K562 (cell line): ENCODE results near the gene CFAP251. TPM values are rescaled to one million over a fixed set of nuclear protein-coding genes. Genes with fewer than 3 reads are reported as not detected.
A peak's percentile ranks its signal among the peaks of the same experiment; 100 is the strongest.

ENCODE experiments used
- ATAC-seq: fragments of 200-7000 bp; cut with Tn5 transposase; 3 replicates; pipeline ENCODE4 v1.9.1; 2020; ENCODE audit warnings: moderate library complexity
- BruUV-seq: library from RNA; stranded (reverse); fragments of 400-500 nt; replicated peaks from 2 replicates; lab custom pipeline; 2021; lab: Mats Ljungman, UMichigan
- CTCF ChIA-PET: fragments of 300-600 bp; formaldehyde crosslinking; extraction: SDS; loops from one replicate; lab custom pipeline; 2021; ENCODE audit warnings: low intra/inter-chr PET ratio; lab: Yijun Ruan, JAX
- POLR2A ChIA-PET: fragments of 300-600, 350-650 bp; sonication (Branson Sonifier 250); formaldehyde crosslinking; extraction: SDS; loops from one replicate; lab custom pipeline; 2021; ENCODE audit warnings: antibody characterized with exemption, inconsistent platforms; lab: Yijun Ruan, JAX
- DNase-seq, 4 experiments: peaks; one replicate each; pipeline versions ENCODE4 v3.0.0 to v3.0.0-alpha.2; 2011 to 2018; ENCODE audit warnings: low spot score in 3 of 4, mixed read lengths in 3 of 4; ENCODE audit errors: extremely low read depth in 1 of 4
- FAIRE-seq: peaks from 2 replicates; lab custom pipeline; 2011; peaks lifted over from hg19 to GRCh38; lab: Jason Lieb, UNC
- H2AFZ ChIP-seq: 2 replicates; pipeline ENCODE4 v1.6.0; 2011; ENCODE audit warnings: low read depth, low read length, control low read depth, inconsistent platforms
- H3K27ac ChIP-seq: fragments of 200-600 bp; 3 replicates; pipeline ENCODE4 v1.8.0; 2011; ENCODE audit warnings: low read depth, mild to moderate bottlenecking, control low read depth, inconsistent platforms, low read length, moderate library complexity, mixed read lengths; ENCODE audit errors: extremely low read depth
- H3K27me3 ChIP-seq, 2 experiments: fragments of 300-600 bp in 1 of 2; 2 replicates in 1 of 2; 3 replicates in 1 of 2; pipeline versions ENCODE4 v1.6.0 to v1.8.0; 2011; ENCODE audit warnings: inconsistent platforms in 2 of 2, low read length in 2 of 2, mild to moderate bottlenecking in 1 of 2, mixed read lengths in 1 of 2, moderate library complexity in 1 of 2; ENCODE audit not compliant: control insufficient read depth in 2 of 2, insufficient read depth in 2 of 2
- H3K36me3 ChIP-seq: fragments of 300-600 bp; 3 replicates; pipeline ENCODE4 v1.8.0; 2011; ENCODE audit warnings: mild to moderate bottlenecking, low read length, inconsistent platforms; ENCODE audit not compliant: control insufficient read depth, insufficient read depth
- H3K4me1 ChIP-seq, 2 experiments: fragments of 200-600 bp in 1 of 2; replicated peaks in 1 of 2; 2 replicates in 1 of 2; 3 replicates in 1 of 2; pipeline versions ENCODE4 v1.5.1 to v1.8.0; 2011; ENCODE audit warnings: inconsistent platforms in 2 of 2, low read length in 2 of 2, mild to moderate bottlenecking in 1 of 2, mixed read lengths in 1 of 2, moderate library complexity in 1 of 2; ENCODE audit not compliant: control insufficient read depth in 2 of 2, insufficient read depth in 2 of 2
- H3K4me2 ChIP-seq: 2 replicates; pipeline ENCODE4 v1.6.1; 2011; ENCODE audit warnings: low read length, control low read depth, inconsistent platforms, mixed read lengths; ENCODE audit not compliant: insufficient read depth
- H3K4me3 ChIP-seq: fragments of 200-600 bp; sonication (generic), shearing (Covaris generic); 2 replicates; pipeline ENCODE4 v1.5.1; 2016; ENCODE audit warnings: control low read depth, inconsistent platforms
- H3K79me2 ChIP-seq: fragments of 200-600 bp; 3 replicates; pipeline ENCODE4 v1.8.0; 2011; ENCODE audit warnings: low read length, inconsistent platforms; ENCODE audit not compliant: control insufficient read depth, insufficient read depth
- H3K9ac ChIP-seq, 2 experiments: 2 replicates each; pipeline versions ENCODE4 v1.6.0 to v1.6.1; 2011; ENCODE audit warnings: low read depth in 2 of 2, low read length in 2 of 2, control low read depth in 1 of 2, inconsistent platforms in 1 of 2, mild to moderate bottlenecking in 1 of 2, mixed read lengths in 1 of 2; ENCODE audit not compliant: insufficient read depth in 1 of 2
- H3K9me1 ChIP-seq: one replicate; pipeline ENCODE4 v1.6.0; 2011; ENCODE audit warnings: inconsistent platforms, mild to moderate bottlenecking, low read length, moderate library complexity; ENCODE audit not compliant: control insufficient read depth, insufficient read depth
- H3K9me3 ChIP-seq: replicated peaks from 2 replicates; pipeline ENCODE4 v1.5.1; 2011; ENCODE audit warnings: low read depth, low read length, inconsistent platforms; ENCODE audit not compliant: control insufficient read depth, insufficient read depth
- H4K20me1 ChIP-seq: replicated peaks from 2 replicates; pipeline ENCODE4 v1.6.1; 2011; ENCODE audit warnings: low read length, inconsistent platforms, mixed read lengths; ENCODE audit not compliant: control insufficient read depth, insufficient read depth
- BDP1 ChIP-seq: IDR thresholded peaks from 3 replicates; pipeline ENCODE4 v1.6.1; 2011; ENCODE audit not compliant: insufficient read length, insufficient read depth
- FIP1L1 ChIP-seq: fragments of 200-400 bp; formaldehyde crosslinking; IDR thresholded peaks from 2 replicates; pipeline ENCODE4 v1.6.1; 2018; ENCODE audit warnings: mild to moderate bottlenecking, low read depth, low read length; ENCODE audit not compliant: poor library complexity, severe bottlenecking
- IRF9 ChIP-seq: fragments of 450-650 bp; IDR thresholded peaks from 2 replicates; pipeline ENCODE4 v1.6.1; 2016; ENCODE audit warnings: missing biosample characterization, missing genetic modification characterization
- NFIC ChIP-seq: fragments of 450-650 bp; IDR thresholded peaks from 2 replicates; pipeline ENCODE4 v1.6.1; 2017; ENCODE audit warnings: mild to moderate bottlenecking, inconsistent platforms
- RBM14 ChIP-seq: fragments of 200-400 bp; formaldehyde crosslinking; IDR thresholded peaks from 2 replicates; pipeline ENCODE4 v1.6.1; 2018; ENCODE audit warnings: low read depth, mild to moderate bottlenecking, low read length, moderate library complexity, borderline replicate concordance; ENCODE audit not compliant: insufficient read depth
- RERE ChIP-seq: sonication (generic); formaldehyde crosslinking; IDR thresholded peaks from 2 replicates; pipeline ENCODE4 v1.8.0; 2023; ENCODE audit warnings: missing genetic modification reagents, mild to moderate bottlenecking, borderline replicate concordance
- SRSF3 ChIP-seq: fragments of 200-400 bp; formaldehyde crosslinking; IDR thresholded peaks from 2 replicates; pipeline ENCODE4 v1.6.1; 2016; ENCODE audit warnings: mild to moderate bottlenecking, low read length, moderate library complexity; ENCODE audit not compliant: insufficient read depth
- ZNF561 ChIP-seq: fragments of 450-650 bp; formaldehyde crosslinking; conservative IDR thresholded peaks from 2 replicates; pipeline ENCODE4 v1.4.0; 2020; ENCODE audit warnings: mild to moderate bottlenecking, moderate library complexity
- ZNF586 ChIP-seq: fragments of 450-650 bp; formaldehyde crosslinking; conservative IDR thresholded peaks from 2 replicates; pipeline ENCODE4 v1.4.0; 2020; ENCODE audit warnings: mild to moderate bottlenecking, moderate library complexity
- WGBS: fragments of 100-300 bp; shearing (Covaris generic); methylation state at CpG from one replicate; pipeline ENCODE4 v1.1.6; 2016; ENCODE audit warnings: low coverage, mixed read lengths; ENCODE audit not compliant: insufficient coverage; ENCODE audit errors: missing lambda C conversion rate; 5-methylcytosine and 5-hydroxymethylcytosine counted together
- in situ Hi-C: fragments of 300-500 bp; cut with MboI; formaldehyde crosslinking; loops from 4 replicates; pipeline ENCODE4 v1.15.0; 2018; ENCODE audit warnings: inconsistent platforms, mixed read lengths
- intact Hi-C: fragments of 100-400 bp; cut with micrococcal nuclease; formaldehyde crosslinking; loops from 2 replicates; pipeline ENCODE4 v1.14.2; 2022
- polyA plus RNA-seq, 8 experiments: library from polyadenylated mRNA; depleted of rRNA in 4 of 8; stranded (reverse) in 5 of 8; unstranded in 3 of 8; fragments of >200 nt; fragmentation: Nextera tagmentation in 2 of 8; fragmentation: Illumina TruSeq in 1 of 8; extraction: Ambion mirVana in 2 of 8; extraction: Trizol in 1 of 8; gene quantifications; 2 replicates each; pipeline versions ENCODE4 v1.2.1 to v1.2.3, GENCODE V29; 2011 to 2014; ENCODE audit warnings: inconsistent platforms in 1 of 8, missing spikeins in 1 of 8
- total RNA-seq, 7 experiments: library from RNA; depleted of rRNA in 6 of 7; stranded (reverse); fragments of >200 nt in 6 of 7; fragmentation: Illumina TruSeq in 2 of 7; extraction: Trizol in 2 of 7; gene quantifications; 2 replicates each; pipeline versions ENCODE4 v1.2.1 to v1.2.3, GENCODE V29; 2011 to 2021; ENCODE audit warnings: low replicate concordance in 1 of 7

Gene CFAP251
- total and polyA plus RNA-seq, 9 of the 15 experiments (the other 6 are each of a cell fraction or from before 2014, with no cell fraction given): 16.6 to 31.0 (median 19.1) TPM

- Histone ChIP-seq H3K9ac (peak overlapping the region in 1 of 2 experiments; percentile 76; a peak in 2 of 4 replicates), H3K4me3 (no peak overlapping the region), H3K4me1 (peaks cover 0 to 3% of the 10 kb centered on the region in 2 experiments; a peak in 3 of 5 replicates), H3K4me2 (no peak overlapping the region), H3K79me2 (peaks cover 12% of the 10 kb centered on the region), H3K27me3 (no peaks in the 10 kb centered on the region), H3K27ac (peak overlapping the region; percentile 23; the same call in 1 of the 3 replicates), H3K36me3 (peaks cover 79% of the 10 kb centered on the region), H2AFZ (no peak overlapping the region), H3K9me3 (no peaks in the 10 kb centered on the region), H4K20me1 (no peaks in the 10 kb centered on the region), H3K9me1 (peaks cover 2% of the 10 kb centered on the region)
- CTCF ChIA-PET: no interaction called here
- BruUV-seq: no TSS peak
- intact Hi-C loops: no loop called here
- TF ChIP-seq NFIC: no peak
- no peak for TF ChIP-seq RBM14
- TF ChIP-seq FIP1L1: no peak
- TF ChIP-seq SRSF3: no peak
- TF ChIP-seq RERE: no peak
- TF ChIP-seq BDP1: no peak
- no peak for TF ChIP-seq IRF9 (tag)
- no peak for TF ChIP-seq ZNF561 (CRISPR knock-in tag)
- no peak for TF ChIP-seq ZNF586 (CRISPR knock-in tag)
- DNase-seq: no peak
- in situ Hi-C loops: no loop called here
- POLR2A ChIA-PET: interaction anchor here (0.5 kb wide), 1 partner anchor 105 kb away, joined by 4 read pairs; no protein-coding TSS in a partner anchor
- WGBS: 98% methylated on average over 10 of the region's 14 CpGs
- ATAC-seq: no peak
- FAIRE-seq: no peak
These were observed 18.8 kb upstream of the CFAP251 start for GRCh38 chr12:121899590-121899989.
